ENCODE measurements around the gene GJD4. TPM values are rescaled to one million over a fixed set of nuclear protein-coding genes. Genes with fewer than 3 reads are reported as not detected.

The GJD4 gene
- polyA plus RNA-seq, 3 donors = not detected

- H3K27ac Mint-ChIP-seq = no peak overlapping the region
- no peaks in the 10 kb centered on the region for H3K79me2 ChIP-seq (ENCODE audit: insufficient read depth, low read length)
- no CpG with 5 or more reads among the region's 6 CpGs for WGBS (ENCODE audit: insufficient coverage)
- peaks cover 0 to 3% (median 0%) of the 10 kb centered on the region in 7 donors for H3K9me3 Mint-ChIP-seq
- H4K20me1 ChIP-seq (ENCODE audit: insufficient read depth, low read length) = no peaks in the 10 kb centered on the region
- no peak for TF ChIP-seq CTCF (IDR thresholded peaks at IDR 0.05)
- no peak overlapping the region for H3K4me3 ChIP-seq (replicated peaks in 1 of 3; ENCODE audit: low read depth in 2 of 3, low read length in 3 of 3)
- H3K4me1 Mint-ChIP-seq = no peaks in the 10 kb centered on the region
- no peak overlapping the region for H3K4me2 ChIP-seq (replicated peaks; ENCODE audit: extremely low read depth, low read length, poor library complexity, severe bottlenecking)
- H3K27ac ChIP-seq (ENCODE audit: low read depth in 1 of 2, low read length in 2 of 2) = no peak overlapping the region
- no peaks in the 10 kb centered on the region for H3K36me3 ChIP-seq (replicated peaks in 1 of 2; ENCODE audit: control insufficient read depth in 1 of 2, insufficient read depth in 2 of 2, low read length in 2 of 2)
- no peak overlapping the region for H3K9ac ChIP-seq (ENCODE audit: insufficient read depth, low read length, poor library complexity, severe bottlenecking)
- H2AFZ ChIP-seq (ENCODE audit: insufficient read depth, low read depth, low read length, poor library complexity, severe bottlenecking) = no peak overlapping the region
- no peaks in the 10 kb centered on the region for H3K36me3 Mint-ChIP-seq
- no peaks in the 10 kb centered on the region for H3K9me3 ChIP-seq (replicated peaks in 1 of 2; ENCODE audit: control insufficient read depth in 1 of 2, insufficient read depth in 1 of 2, low read length in 2 of 2)
- H3K27me3 ChIP-seq (ENCODE audit: control insufficient read depth in 2 of 2, insufficient read depth in 2 of 2, low read length in 2 of 2) = no peaks in the 10 kb centered on the region
- intact Hi-C loops (cut with micrococcal nuclease) = no loop called here
- DNase-seq = no peak
- H3K27me3 Mint-ChIP-seq (ENCODE audit: low read depth in 3 of 3) = peaks cover 3 to 7% (median 4%) of the 10 kb centered on the region in 3 donors
- no peak overlapping the region for H3K4me3 Mint-ChIP-seq
- no peaks in the 10 kb centered on the region for H3K4me1 ChIP-seq (ENCODE audit: control insufficient read depth in 1 of 2, insufficient read depth in 2 of 2, low read length in 2 of 2)
Measured at GRCh38 chr10:35626971-35627507, 21.9 kb downstream of the GJD4 start.

GRCh38 chr10:35631404-35631803, 26.3 kb downstream of the GJD4 start:
- Histone ChIP-seq H4K20me1 (ENCODE audit: insufficient read depth, low read length) (no peaks in the 10 kb centered on the region), H3K36me3 (replicated peaks in 1 of 2; ENCODE audit: control insufficient read depth in 1 of 2, insufficient read depth in 2 of 2, low read length in 2 of 2) (no peaks in the 10 kb centered on the region), H3K4me2 (replicated peaks; ENCODE audit: extremely low read depth, low read length, poor library complexity, severe bottlenecking) (no peak overlapping the region), H3K27me3 (ENCODE audit: control insufficient read depth in 2 of 2, insufficient read depth in 2 of 2, low read length in 2 of 2) (peaks cover 6 to 8% of the 10 kb centered on the region in 2 donors), H3K79me2 (ENCODE audit: insufficient read depth, low read length) (no peaks in the 10 kb centered on the region), H3K9me3 (replicated peaks in 1 of 2; ENCODE audit: control insufficient read depth in 1 of 2, insufficient read depth in 1 of 2, low read length in 2 of 2) (no peaks in the 10 kb centered on the region), H3K4me3 (replicated peaks in 1 of 3; ENCODE audit: low read depth in 2 of 3, low read length in 3 of 3) (no peak overlapping the region), H3K4me1 (ENCODE audit: control insufficient read depth in 1 of 2, insufficient read depth in 2 of 2, low read length in 2 of 2) (no peaks in the 10 kb centered on the region), H3K9ac (ENCODE audit: insufficient read depth, low read length, poor library complexity, severe bottlenecking) (no peak overlapping the region), H3K27ac (ENCODE audit: low read depth in 1 of 2, low read length in 2 of 2) (no peak overlapping the region), H2AFZ (ENCODE audit: insufficient read depth, low read depth, low read length, poor library complexity, severe bottlenecking) (no peak overlapping the region)
- DNase-seq = no peak
- no peaks in the 10 kb centered on the region for H3K36me3 Mint-ChIP-seq
- intact Hi-C loops (cut with micrococcal nuclease) = no loop called here
- no peaks in the 10 kb centered on the region for H3K9me3 Mint-ChIP-seq
- 50% methylated on average over 1 of the region's 1 CpG for WGBS (ENCODE audit: insufficient coverage)
- TF ChIP-seq CTCF (IDR thresholded peaks at IDR 0.05) = no peak
- H3K4me1 Mint-ChIP-seq = no peaks in the 10 kb centered on the region
- no peak overlapping the region for H3K4me3 Mint-ChIP-seq
- no peak overlapping the region for H3K27ac Mint-ChIP-seq
- peaks cover 14 to 18% (median 15%) of the 10 kb centered on the region in 3 donors for H3K27me3 Mint-ChIP-seq (ENCODE audit: low read depth in 3 of 3)

Data from CD14-positive monocyte (primary cell).